GM12878 (cell line): ENCODE data around the gene ADAP1. TPM values are rescaled to one million over a fixed set of nuclear protein-coding genes. Genes with fewer than 3 reads are reported as not detected.

Experiments used
- BRCA1 ChIP-seq: IDR thresholded peaks from 2 replicates; pipeline ENCODE4 v1.6.1; 2011; ENCODE audit warnings: low read depth, low read length, improper control_type of control experiment
- CBX3 ChIP-seq: fragments of 200-600 bp; sonication (generic); IDR thresholded peaks from 2 replicates; pipeline ENCODE4 v1.6.1; 2016; ENCODE audit warnings: low read depth, borderline replicate concordance
- CHD1 ChIP-seq: IDR thresholded peaks from 2 replicates; pipeline ENCODE4 v1.6.1; 2012; ENCODE audit warnings: low read depth, low read length, improper control_type of control experiment
- CHD2 ChIP-seq: IDR thresholded peaks from 2 replicates; pipeline ENCODE4 v1.6.1; 2011; ENCODE audit warnings: low read depth, low read length, improper control_type of control experiment, borderline replicate concordance
- CUX1 ChIP-seq: IDR thresholded peaks from 2 replicates; pipeline ENCODE4 v1.6.1; 2012; ENCODE audit warnings: improper control_type of control experiment, low read depth, low read length; ENCODE audit not compliant: insufficient replicate concordance
- EED ChIP-seq: sonication (generic); IDR thresholded peaks from 2 replicates; pipeline ENCODE4 v1.6.1; 2016; ENCODE audit warnings: antibody characterized with exemption, low read depth
- ELK1 ChIP-seq: IDR thresholded peaks from 2 replicates; pipeline ENCODE4 v1.6.1; 2012; ENCODE audit warnings: low read depth, low read length, improper control_type of control experiment
- ESRRA ChIP-seq: IDR thresholded peaks from 2 replicates; pipeline ENCODE4 v1.6.1; 2012; ENCODE audit warnings: mild to moderate bottlenecking, low read length, improper control_type of control experiment
- FOXK2 ChIP-seq: fragments of 450-650 bp; IDR thresholded peaks from 2 replicates; pipeline ENCODE4 v1.6.1; 2017; ENCODE audit warnings: mild to moderate bottlenecking, moderate library complexity
- JUNB ChIP-seq: IDR thresholded peaks from 2 replicates; pipeline ENCODE4 v1.6.1; 2016; ENCODE audit warnings: antibody characterized with exemption, mild to moderate bottlenecking
- NR2C1 ChIP-seq: fragments of 450-650 bp; IDR thresholded peaks from 2 replicates; pipeline ENCODE4 v1.6.1; 2017; ENCODE audit warnings: antibody characterized with exemption, mild to moderate bottlenecking, moderate library complexity
- NR2C2 ChIP-seq: IDR thresholded peaks from 2 replicates; pipeline ENCODE4 v1.6.1; 2011; ENCODE audit warnings: borderline replicate concordance, low read depth; ENCODE audit not compliant: control insufficient read depth, insufficient read length
- POLR2AphosphoS2 ChIP-seq: IDR thresholded peaks from 2 replicates; pipeline ENCODE4 v1.6.1; 2011; ENCODE audit warnings: low read depth, mild to moderate bottlenecking, low read length, improper control_type of control experiment, moderate library complexity
- RELA ChIP-seq: fragments of 450-650 bp; IDR thresholded peaks from 2 replicates; pipeline ENCODE4 v1.8.0; 2014; ENCODE audit warnings: borderline replicate concordance; ENCODE audit not compliant: partially characterized antibody
- RELB ChIP-seq: fragments of 450-650 bp; IDR thresholded peaks from 2 replicates; pipeline ENCODE4 v1.6.1; 2017; ENCODE audit warnings: low read depth, mild to moderate bottlenecking, moderate library complexity
- SMAD1 ChIP-seq: fragments of 450-650 bp; IDR thresholded peaks from 2 replicates; pipeline ENCODE4 v1.6.1; 2018; ENCODE audit warnings: mild to moderate bottlenecking, low read depth; ENCODE audit not compliant: partially characterized antibody
- SREBF2 ChIP-seq: IDR thresholded peaks from 2 replicates; pipeline ENCODE4 v1.6.1; 2012; ENCODE audit warnings: mild to moderate bottlenecking, low read length
- STAT3 ChIP-seq: IDR thresholded peaks from 2 replicates; pipeline ENCODE4 v1.6.1; 2011; ENCODE audit warnings: low read depth, low read length, improper control_type of control experiment
- SUZ12 ChIP-seq: fragments of 200-600 bp; sonication (generic); IDR thresholded peaks from one replicate; pipeline ENCODE4 v1.6.1; 2018; ENCODE audit warnings: antibody characterized with exemption, mild to moderate bottlenecking; ENCODE audit not compliant: unreplicated experiment
- polyA plus RNA-seq, 11 experiments: library from polyadenylated mRNA; depleted of rRNA in 4 of 11; unstranded in 6 of 11; stranded (reverse) in 5 of 11; fragments of >200 nt; fragmentation: Nextera tagmentation in 4 of 11; fragmentation: Illumina TruSeq in 1 of 11; extraction: Ambion mirVana in 4 of 11; extraction: Trizol in 1 of 11; gene quantifications; 1 replicate in 1 of 11; 2 replicates in 10 of 11; pipeline versions ENCODE4 v1.2.1 to v1.2.3, GENCODE V29; 2011 to 2016; ENCODE audit warnings: inconsistent platforms in 2 of 11, missing spikeins in 2 of 11, low read depth in 1 of 11
- total RNA-seq, 4 experiments: library from RNA; depleted of rRNA in 3 of 4; stranded (reverse); fragments of >200 nt in 3 of 4; fragmentation: Illumina TruSeq in 1 of 4; extraction: Trizol in 1 of 4; gene quantifications; 2 replicates each; pipeline versions ENCODE4 v1.2.1 to v1.2.3, GENCODE V29; 2013 to 2021
- TF ChIP-seq, protein P1 (sequence below): fragments of 450-650 bp; conservative IDR thresholded peaks from 2 replicates; pipeline ENCODE4 v1.6.1; 2017; ENCODE audit warnings: mild to moderate bottlenecking, moderate library complexity

The ADAP1 gene
- total and polyA plus RNA-seq, 10 of the 15 experiments (the other 5 are each of a cell fraction or from before 2014, with no cell fraction given) = 0.22 to 44.2 (median 22.0) TPM; not detected in 1

DNA sequence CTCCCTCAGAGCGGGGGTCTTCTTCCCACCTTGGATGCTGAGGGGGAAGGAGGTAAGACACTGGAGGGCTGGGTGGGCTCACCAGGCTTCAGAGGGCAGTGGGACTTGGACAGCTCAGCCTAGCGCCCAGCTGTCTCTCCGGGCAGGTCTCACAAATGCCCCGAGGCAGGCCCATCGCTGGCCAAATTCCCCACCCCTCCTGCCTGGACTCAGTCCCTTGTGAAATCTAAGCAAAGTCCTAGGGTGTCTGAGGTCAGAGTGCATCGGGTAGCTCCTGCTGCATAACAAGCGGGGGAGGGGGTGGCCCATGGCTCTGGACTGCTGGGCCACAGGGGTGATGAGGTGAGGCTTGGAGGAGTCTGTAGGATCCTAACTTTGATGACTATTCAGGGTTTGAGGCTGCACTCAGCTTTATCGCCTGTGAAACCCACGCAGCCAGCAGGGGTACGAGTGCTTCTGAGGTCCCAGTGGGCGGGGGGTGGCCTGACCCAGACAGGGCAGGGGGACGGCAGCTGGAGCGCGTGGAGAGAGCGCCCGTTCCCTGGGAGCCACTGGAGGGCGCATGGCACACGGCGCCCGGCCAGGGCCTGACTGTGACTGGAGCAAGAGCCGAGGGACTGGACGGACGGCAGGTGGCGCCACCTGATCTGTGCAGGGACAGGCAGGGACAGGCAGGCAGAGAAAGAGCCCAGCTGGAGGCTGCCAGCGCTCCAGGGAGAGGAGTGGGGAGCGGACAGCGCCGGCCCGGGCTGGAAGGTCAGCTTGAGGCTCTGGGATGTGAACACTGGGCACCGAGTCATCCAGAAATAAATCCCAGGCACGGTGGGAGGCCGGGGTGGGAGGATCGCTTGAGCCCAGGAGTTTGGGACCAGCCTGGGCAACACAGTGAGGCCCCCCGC, 38.5 kb upstream of the ADAP1 start (continued):
- TF ChIP-seq CUX1 (no peak), JUNB (no peak), NR2C2 (no peak), NR2C1 (no peak), EED (peak; percentile 61; the same call in 1 of the 2 replicates), CHD1 (0 out of 2 replicates have a peak, but pooled peaks have one; percentile 61), POLR2AphosphoS2 (peak; percentile 50; the same call in 1 of the 2 replicates), CBX3 (no peak), BRCA1 (no peak), ESRRA (no peak), RELA (peak; percentile 68), ELK1 (0 out of 2 replicates have a peak, but pooled peaks have one; percentile 55), FOXK2 (no peak), CHD2 (peak; percentile 61; the same call in 1 of the 2 replicates), SUZ12 (no peak), SREBF2 (no peak), SMAD1 (no peak), RELB (no peak; the same call in 1 of the 2 replicates), STAT3 (no peak)
- TF ChIP-seq, protein P1, sequence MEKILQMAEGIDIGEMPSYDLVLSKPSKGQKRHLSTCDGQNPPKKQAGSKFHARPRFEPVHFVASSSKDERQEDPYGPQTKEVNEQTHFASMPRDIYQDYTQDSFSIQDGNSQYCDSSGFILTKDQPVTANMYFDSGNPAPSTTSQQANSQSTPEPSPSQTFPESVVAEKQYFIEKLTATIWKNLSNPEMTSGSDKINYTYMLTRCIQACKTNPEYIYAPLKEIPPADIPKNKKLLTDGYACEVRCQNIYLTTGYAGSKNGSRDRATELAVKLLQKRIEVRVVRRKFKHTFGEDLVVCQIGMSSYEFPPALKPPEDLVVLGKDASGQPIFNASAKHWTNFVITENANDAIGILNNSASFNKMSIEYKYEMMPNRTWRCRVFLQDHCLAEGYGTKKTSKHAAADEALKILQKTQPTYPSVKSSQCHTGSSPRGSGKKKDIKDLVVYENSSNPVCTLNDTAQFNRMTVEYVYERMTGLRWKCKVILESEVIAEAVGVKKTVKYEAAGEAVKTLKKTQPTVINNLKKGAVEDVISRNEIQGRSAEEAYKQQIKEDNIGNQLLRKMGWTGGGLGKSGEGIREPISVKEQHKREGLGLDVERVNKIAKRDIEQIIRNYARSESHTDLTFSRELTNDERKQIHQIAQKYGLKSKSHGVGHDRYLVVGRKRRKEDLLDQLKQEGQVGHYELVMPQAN = no peak
